ENCODE results near the gene KSR2.

DNA sequence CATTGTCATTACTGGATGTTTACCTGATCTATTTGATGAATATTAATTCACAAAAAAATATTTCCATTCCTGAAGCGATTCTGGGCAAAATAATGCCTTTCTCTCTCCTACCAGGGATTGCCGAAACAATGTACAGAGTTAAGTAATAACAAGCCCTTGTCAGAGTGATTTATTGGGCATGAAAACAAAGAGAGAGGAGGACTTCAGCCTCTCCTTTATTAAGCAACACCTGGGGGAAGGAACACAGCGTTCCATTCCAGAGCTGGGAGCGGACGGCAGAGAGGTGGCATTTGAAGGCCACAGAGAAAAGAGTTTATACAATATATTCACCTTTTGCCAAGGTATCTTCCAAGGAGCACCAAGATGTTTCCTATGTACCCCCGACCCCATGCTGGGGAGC is 165.8 kb downstream of the KSR2 start:
- TF ChIP-seq CTCF (IDR thresholded peaks at IDR 0.05) = no peak
- peak in 1 of 3 donors; percentile 20 for TF ChIP-seq POLR2A (IDR thresholded peaks at IDR 0.05)
